ENCODE measurements around the gene COL4A2.

COL4A2 gene

GRCh38 chr13:110559986-110560385 is 252.9 kb downstream of the COL4A2 start:
- Mint-ChIP-seq H3K4me1 (peaks cover 35% of the 10 kb centered on the region), H3K27me3 (peaks cover 13% of the 10 kb centered on the region), H3K4me3 (no peak overlapping the region), H3K9me3 (peaks cover 0 to 7% of the 10 kb centered on the region in 2 donors), H3K27ac (no peak overlapping the region)
- ATAC-seq (no peak), DNase-seq (no peak)

GRCh38 chr13:110560601-110561343 is 253.7 kb downstream of the COL4A2 start:
- ATAC-seq (no peak), DNase-seq (no peak)
- Mint-ChIP-seq H3K9me3 (peaks cover 0 to 7% of the 10 kb centered on the region in 2 donors), H3K27me3 (peaks cover 17% of the 10 kb centered on the region), H3K4me1 (peaks cover 28% of the 10 kb centered on the region), H3K27ac (peak overlapping the region; percentile 4 to 71), H3K4me3 (peak overlapping the region; percentile 72 to 82)

GRCh38 chr13:110561344-110562035 is 254.4 kb downstream of the COL4A2 start, which contains the start of gene RAB20:
Gene RAB20 (minus strand): TSS chr13:110561722. CDS start chr13:110561519, 203 bp downstream.
- Mint-ChIP-seq H3K4me3 (peak within 1 kb of the TSS; percentile 90 to 96), H3K9me3 (peaks cover 0 to 7% of the 10 kb centered on the region in 2 donors), H3K4me1 (peaks cover 24% of the 10 kb centered on the region), H3K27ac (peak within 1 kb of the TSS; percentile 4 to 71), H3K27me3 (peaks cover 17% of the 10 kb centered on the region)
- DNase-seq = peak; percentile 48 to 63
- ATAC-seq = peak; percentile 85

GRCh38 chr13:110562036-110562597 is 255.0 kb downstream of the COL4A2 start:
- H3K27ac Mint-ChIP-seq = no peak overlapping the region
- H3K9me3 Mint-ChIP-seq = peaks cover 0 to 7% of the 10 kb centered on the region in 2 donors
- ATAC-seq (no peak), DNase-seq (no peak)
- peaks cover 24% of the 10 kb centered on the region for H3K4me1 Mint-ChIP-seq
- peaks cover 17% of the 10 kb centered on the region for H3K27me3 Mint-ChIP-seq
- H3K4me3 Mint-ChIP-seq = peak overlapping the region; percentile 90 to 96
